Activated CD4-positive, alpha-beta memory T cell treated with anti-CD3 and anti-CD28 coated beads for 36 hours (primary cell): ENCODE data around the gene CCDC47. TPM values are rescaled to one million over a fixed set of nuclear protein-coding genes. Genes with fewer than 3 reads are reported as not detected.
"Not testable (repeated sequence)": the region's sequence is repeated elsewhere in the genome, so short reads cannot be mapped to it uniquely, and the experiment has no call there.

Experiments used
- CTCF ChIA-PET: fragments of 350-600 bp; sonication (Branson Sonifier 250); formaldehyde crosslinking; loops from one replicate; lab custom pipeline; 2021; ENCODE audit warnings: antibody characterized with exemption, inconsistent platforms; lab: Charles Lee
- POLR2A ChIA-PET: fragments of 350-600 bp; sonication (Branson Sonifier 250); formaldehyde crosslinking; loops from one replicate; lab custom pipeline; 2021; ENCODE audit warnings: antibody characterized with exemption; lab: Charles Lee
- DNase-seq: peaks from one replicate; pipeline ENCODE4 v3.0.0-alpha.2; 2020
- H3K27ac Mint-ChIP-seq: one replicate; pipeline ENCODE4 v1.8.0; 2021; ENCODE audit warnings: mixed read lengths
- H3K27me3 Mint-ChIP-seq: one replicate; pipeline ENCODE4 v1.8.0; 2021; ENCODE audit warnings: mixed read lengths
- H3K36me3 Mint-ChIP-seq: one replicate; pipeline ENCODE4 v1.8.0; 2021; ENCODE audit warnings: mixed read lengths
- H3K4me1 Mint-ChIP-seq: one replicate; pipeline ENCODE4 v1.8.0; 2021; ENCODE audit warnings: low read depth, mixed read lengths
- H3K4me3 Mint-ChIP-seq: one replicate; pipeline ENCODE4 v1.8.0; 2021; ENCODE audit warnings: mild to moderate bottlenecking, mixed read lengths
- H3K9me3 Mint-ChIP-seq: one replicate; pipeline ENCODE4 v1.8.0; 2021; ENCODE audit warnings: mixed read lengths
- intact Hi-C: fragments of 100-400 bp; cut with micrococcal nuclease; formaldehyde crosslinking; loops from one replicate; pipeline ENCODE4 v1.15.1; 2023
- total RNA-seq, 2 experiments: library from RNA; stranded (reverse); gene quantifications; one replicate each; pipeline ENCODE4 v1.2.3, GENCODE V29; 2021

CCDC47 gene
- total RNA-seq, 2 experiments from 2014 or later: 57.6 to 60.5 TPM

- ChIA-PET CTCF (interaction anchor here (1.1 kb wide), 1 partner anchor 21 kb away, joined by 3 read pairs; no protein-coding TSS in a partner anchor), POLR2A (no interaction called here)
- DNase-seq: no peak
- Mint-ChIP-seq H3K27ac (no peak overlapping the region), H3K27me3 (no peaks in the 10 kb centered on the region), H3K36me3 (peaks cover 59% of the 10 kb centered on the region), H3K9me3 (no peaks in the 10 kb centered on the region), H3K4me1 (peaks cover 8% of the 10 kb centered on the region), H3K4me3 (no peak overlapping the region)
- intact Hi-C loops: no loop called here
Observed at GRCh38 chr17:63805591-63805990, 32.2 kb upstream of the CCDC47 start.

DNA sequence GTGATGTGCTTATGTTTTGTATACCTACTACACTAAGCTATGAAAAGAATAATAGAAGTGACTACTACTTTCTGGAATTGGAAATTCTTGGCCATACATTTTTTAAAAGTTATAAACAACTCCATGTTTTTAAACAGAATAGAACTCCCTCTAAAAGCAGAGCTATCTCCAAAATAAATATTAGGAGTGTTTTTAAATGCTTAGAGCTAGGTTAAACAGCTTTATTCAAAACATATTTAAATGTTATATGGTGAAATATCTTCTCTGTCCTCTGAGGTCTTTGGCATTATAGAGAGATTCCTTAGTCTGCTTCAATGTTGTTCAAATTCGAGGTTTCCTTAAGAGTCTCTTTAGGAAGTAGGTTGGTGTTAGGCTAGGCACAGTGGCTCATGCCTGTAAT is 30.9 kb upstream of the CCDC47 start:
- peaks cover 8% of the 10 kb centered on the region for H3K4me1 Mint-ChIP-seq
- peaks cover 58% of the 10 kb centered on the region for H3K36me3 Mint-ChIP-seq
- ChIA-PET CTCF (interaction anchor here (0.7 to 1.5 kb wide), 3 partner anchors 14 to 30 kb away, joined by 3 to 6 read pairs (median 3); no protein-coding TSS in a partner anchor), POLR2A (interaction anchor here (1.1 kb wide), 1 partner anchor 54 kb away, joined by 6 read pairs; no protein-coding TSS in a partner anchor)
- no peaks in the 10 kb centered on the region for H3K27me3 Mint-ChIP-seq
- H3K4me3 Mint-ChIP-seq: no peak overlapping the region
- no peaks in the 10 kb centered on the region for H3K9me3 Mint-ChIP-seq
- intact Hi-C loops: no loop called here
- H3K27ac Mint-ChIP-seq: no peak overlapping the region
- DNase-seq: no peak

DNA sequence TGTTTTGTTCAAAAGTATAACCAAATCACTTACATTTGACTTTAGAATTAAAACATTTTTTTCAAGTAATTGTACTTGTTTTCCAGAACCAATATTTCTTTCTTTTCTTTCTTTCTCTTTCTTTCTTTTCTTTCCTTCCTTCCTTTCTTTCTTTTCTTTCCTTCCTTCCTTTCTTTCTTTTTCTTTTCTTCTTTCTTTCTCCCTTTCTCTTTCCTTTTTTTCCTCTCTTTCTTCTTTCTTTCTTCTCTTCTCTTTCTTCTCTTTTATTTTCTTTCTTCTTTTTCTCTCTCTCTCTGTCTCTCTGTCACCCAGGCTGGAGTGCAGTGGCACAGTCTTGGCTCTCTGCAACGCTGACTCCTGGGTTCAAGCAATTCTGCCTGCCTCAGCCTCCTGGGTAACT is 27.4 kb upstream of the CCDC47 start:
- CTCF ChIA-PET: interaction anchor here (1.5 kb wide), 1 partner anchor 34 kb away, joined by 4 read pairs; no protein-coding TSS in a partner anchor
- intact Hi-C loops: no loop called here
- no peak for DNase-seq
- H3K27ac Mint-ChIP-seq: no peak overlapping the region
- H3K4me1 Mint-ChIP-seq: no peaks in the 10 kb centered on the region
- peaks cover 54% of the 10 kb centered on the region for H3K36me3 Mint-ChIP-seq
- POLR2A ChIA-PET: no interaction called here
- H3K4me3 Mint-ChIP-seq: no peak overlapping the region
- no peaks in the 10 kb centered on the region for H3K27me3 Mint-ChIP-seq
- H3K9me3 Mint-ChIP-seq: no peaks in the 10 kb centered on the region

- no peak overlapping the region for H3K4me3 Mint-ChIP-seq
- ChIA-PET POLR2A (interaction anchor here (1.0 to 1.5 kb wide), 2 partner anchors 18 to 30 kb away, joined by 3 read pairs; no protein-coding TSS in a partner anchor), CTCF (no interaction called here)
- H3K9me3 Mint-ChIP-seq: no peaks in the 10 kb centered on the region
- peaks cover 56% of the 10 kb centered on the region for H3K36me3 Mint-ChIP-seq
- H3K27me3 Mint-ChIP-seq: no peaks in the 10 kb centered on the region
- intact Hi-C loops: no loop called here
- no peaks in the 10 kb centered on the region for H3K4me1 Mint-ChIP-seq
- H3K27ac Mint-ChIP-seq: no peak overlapping the region
- DNase-seq: no peak
Observed at GRCh38 chr17:63798572-63799106, 25.2 kb upstream of the CCDC47 start.

DNA sequence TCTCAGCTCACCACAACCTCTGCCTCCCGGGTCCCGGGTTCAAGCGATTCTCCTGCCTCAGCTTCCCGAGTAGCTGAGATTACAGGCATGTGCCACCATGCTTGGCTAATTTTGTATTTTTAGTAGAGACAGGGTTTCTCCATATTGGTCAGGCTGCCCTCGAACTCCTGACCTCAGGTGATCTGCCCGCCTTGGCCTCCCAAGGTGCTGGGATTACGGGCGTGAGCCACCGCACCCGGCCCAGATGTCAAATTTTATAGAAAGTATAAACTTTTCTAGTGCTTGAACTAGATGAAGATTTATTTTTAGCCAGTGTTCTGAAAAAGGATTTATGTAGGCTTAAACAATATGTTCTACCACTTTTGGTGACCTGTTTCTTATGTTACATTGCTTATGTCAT is 23.0 kb upstream of the CCDC47 start:
- CTCF ChIA-PET: interaction anchor here (0.6 kb wide), 1 partner anchor 233 kb away, joined by 3 read pairs; no protein-coding TSS in a partner anchor
- DNase-seq, H3K9me3 Mint-ChIP-seq, H3K4me3 Mint-ChIP-seq, intact Hi-C loops, H3K4me1 Mint-ChIP-seq, H3K27me3 Mint-ChIP-seq, POLR2A ChIA-PET, H3K27ac Mint-ChIP-seq: not testable (repeated sequence)
- H3K36me3 Mint-ChIP-seq: peaks cover 57% of the 10 kb centered on the region

DNA sequence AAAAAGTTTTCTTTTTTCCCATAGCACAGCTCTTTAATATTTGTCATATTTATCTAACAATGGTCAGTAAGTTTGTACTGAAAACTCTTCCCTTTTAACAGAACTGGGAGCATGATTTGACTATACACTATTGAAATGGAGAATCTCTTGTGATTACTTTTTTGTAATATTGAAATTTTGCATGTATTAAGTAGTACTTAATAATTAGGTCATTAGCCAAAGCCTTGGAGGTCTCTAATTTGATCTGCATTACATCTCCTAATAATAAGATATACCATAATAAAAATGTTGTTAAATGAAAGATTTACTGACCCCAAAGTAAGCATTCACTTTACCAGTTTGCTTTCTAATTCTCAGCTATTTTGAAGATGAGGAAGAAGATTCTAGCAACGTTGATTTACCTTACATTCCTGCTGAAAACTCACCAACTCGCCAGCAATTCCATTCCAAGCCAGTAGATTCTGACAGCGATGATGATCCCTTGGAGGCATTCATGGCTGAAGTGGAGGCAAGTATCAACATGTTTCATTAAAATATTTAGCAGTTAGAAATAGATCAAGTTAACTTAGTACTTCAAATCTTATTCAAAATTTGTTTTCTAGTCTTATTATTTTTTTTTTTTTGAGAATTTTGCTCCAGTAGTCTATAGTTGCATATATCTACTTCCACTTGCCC is 18.8 kb upstream of the CCDC47 start:
- POLR2A ChIA-PET: no interaction called here
- Mint-ChIP-seq H3K9me3 (no peaks in the 10 kb centered on the region), H3K4me3 (no peak overlapping the region), H3K27ac (no peak overlapping the region), H3K36me3 (peaks cover 42% of the 10 kb centered on the region), H3K27me3 (no peaks in the 10 kb centered on the region), H3K4me1 (no peaks in the 10 kb centered on the region)
- DNase-seq: no peak
- intact Hi-C loops: no loop called here
- CTCF ChIA-PET: interaction anchor here (0.6 to 0.9 kb wide), 2 partner anchors 17 to 82 kb away, joined by 3 read pairs; no protein-coding TSS in a partner anchor

DNA sequence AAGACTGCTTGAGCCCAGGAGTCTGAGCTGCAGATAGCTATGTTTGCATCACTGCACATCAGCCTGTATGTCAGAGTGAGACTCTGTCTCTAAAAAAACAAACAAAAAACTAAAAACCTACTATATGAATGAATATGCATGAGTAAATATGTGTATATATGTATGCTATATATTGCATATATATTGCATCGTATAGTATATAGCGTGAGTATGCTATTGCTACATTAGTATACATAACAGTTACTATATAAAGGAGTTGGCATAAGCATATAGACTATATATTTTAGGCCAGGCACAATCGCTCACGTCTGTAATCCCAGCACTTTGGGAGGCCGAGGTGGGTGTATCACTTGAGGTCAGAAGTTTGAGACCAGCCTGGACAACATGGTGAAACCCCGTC is 16.7 kb upstream of the CCDC47 start:
- Mint-ChIP-seq H3K4me3 (no peak overlapping the region), H3K36me3 (peaks cover 30% of the 10 kb centered on the region), H3K4me1 (peaks cover 2% of the 10 kb centered on the region), H3K27me3 (no peaks in the 10 kb centered on the region), H3K9me3 (no peaks in the 10 kb centered on the region), H3K27ac (no peak overlapping the region)
- intact Hi-C loops: no loop called here
- DNase-seq: no peak
- ChIA-PET CTCF (interaction anchor here (0.9 to 1.0 kb wide), 2 partner anchors 14 to 15 kb away, joined by 3 read pairs; no protein-coding TSS in a partner anchor), POLR2A (no interaction called here)

- POLR2A ChIA-PET: interaction anchor here (0.7 to 0.9 kb wide), 2 partner anchors 13 to 45 kb away, joined by 3 to 4 read pairs; no protein-coding TSS in a partner anchor
Observed at GRCh38 chr17:63786971-63787711, 13.7 kb upstream of the CCDC47 start.

DNA sequence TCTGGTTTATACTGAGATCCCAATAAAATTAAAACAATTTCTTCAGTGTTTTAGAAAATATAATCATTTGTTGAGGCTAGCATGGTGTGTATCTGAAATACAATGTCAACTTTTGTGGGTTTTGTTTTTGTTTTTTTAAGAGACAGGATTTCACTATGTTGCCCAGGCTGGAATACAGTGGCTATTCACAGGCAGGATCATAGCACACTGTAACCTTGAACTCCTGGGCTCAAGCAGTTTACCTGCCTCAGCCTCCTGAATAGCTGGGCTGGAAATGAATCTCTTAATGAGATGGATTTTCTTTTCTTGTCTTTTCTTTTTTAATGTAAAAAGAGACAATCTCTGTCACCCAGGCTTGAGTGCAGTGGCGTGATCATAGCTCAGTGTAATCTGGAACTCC is 12.7 kb upstream of the CCDC47 start:
- POLR2A ChIA-PET: no interaction called here
- Mint-ChIP-seq H3K4me3 (no peak overlapping the region), H3K27me3 (no peaks in the 10 kb centered on the region), H3K9me3 (no peaks in the 10 kb centered on the region), H3K4me1 (peaks cover 28% of the 10 kb centered on the region), H3K36me3 (peaks cover 12% of the 10 kb centered on the region), H3K27ac (no peak overlapping the region)
- no peak for DNase-seq
- CTCF ChIA-PET: interaction anchor here (1.1 kb wide), 2 partner anchors 24 to 361 kb away, joined by 3 read pairs; no protein-coding TSS in a partner anchor
- intact Hi-C loops: no loop called here

More at GRCh38 chr17:63786971-63787711, 13.7 kb upstream of the CCDC47 start:
- peaks cover 14% of the 10 kb centered on the region for H3K36me3 Mint-ChIP-seq
- no peak overlapping the region for H3K4me3 Mint-ChIP-seq
- intact Hi-C loops: no loop called here
- H3K27ac Mint-ChIP-seq: no peak overlapping the region
- CTCF ChIA-PET: interaction anchor here (1.1 kb wide), 1 partner anchor 362 kb away, joined by 3 read pairs; no protein-coding TSS in a partner anchor
- no peak for DNase-seq
- H3K9me3 Mint-ChIP-seq: no peaks in the 10 kb centered on the region
- H3K27me3 Mint-ChIP-seq: no peaks in the 10 kb centered on the region
- peaks cover 25% of the 10 kb centered on the region for H3K4me1 Mint-ChIP-seq

- intact Hi-C loops: no loop called here
- Mint-ChIP-seq H3K4me1 (peaks cover 33% of the 10 kb centered on the region), H3K4me3 (no peak overlapping the region), H3K36me3 (peaks cover 12% of the 10 kb centered on the region), H3K27ac (no peak overlapping the region), H3K9me3 (no peaks in the 10 kb centered on the region), H3K27me3 (no peaks in the 10 kb centered on the region)
- CTCF ChIA-PET: interaction anchor here (1.1 kb wide), 1 partner anchor 24 kb away, joined by 3 read pairs; no protein-coding TSS in a partner anchor
- POLR2A ChIA-PET: interaction anchor here (2.0 kb wide), 1 partner anchor 43 kb away, joined by 6 read pairs; the partner anchor contains the start of gene STRADA
- no peak for DNase-seq
Observed at GRCh38 chr17:63785556-63785955, 12.2 kb upstream of the CCDC47 start.

DNA sequence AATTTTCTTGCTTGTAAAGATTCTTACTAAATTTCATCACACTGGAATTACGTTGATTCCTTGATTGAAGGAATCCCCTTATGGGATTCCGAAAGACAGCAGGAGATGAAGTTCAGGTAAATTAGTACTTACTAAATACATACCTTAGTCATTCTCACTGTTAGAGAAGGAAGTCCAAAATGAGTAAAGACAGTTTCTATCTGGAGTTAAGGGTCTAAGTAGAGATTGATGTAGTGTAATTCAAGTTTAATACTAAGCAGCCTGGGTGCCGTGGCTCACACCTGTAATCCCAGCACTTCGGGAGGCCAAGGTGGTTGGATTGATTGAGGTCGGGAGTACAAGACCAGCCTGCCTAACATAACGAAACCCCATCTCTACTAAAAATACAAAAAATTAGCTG is 10.1 kb upstream of the CCDC47 start:
- H3K4me3 Mint-ChIP-seq: no peak overlapping the region
- no peaks in the 10 kb centered on the region for H3K9me3 Mint-ChIP-seq
- DNase-seq: peak; percentile 24
- ChIA-PET CTCF (interaction anchor here (0.6 to 1.5 kb wide), 3 partner anchors 9 to 156 kb away, joined by 3 to 4 read pairs (median 3); partner anchors contain the start of genes CCDC47 and DDX42), POLR2A (interaction anchor here (0.8 to 2.9 kb wide), 3 partner anchors 9 to 60 kb away, joined by 4 to 16 read pairs (median 6); partner anchors contain the start of genes CCDC47, DDX42 and STRADA)
- H3K27ac Mint-ChIP-seq: peak overlapping the region; percentile 14
- peaks cover 17% of the 10 kb centered on the region for H3K36me3 Mint-ChIP-seq
- H3K27me3 Mint-ChIP-seq: no peaks in the 10 kb centered on the region
- peaks cover 48% of the 10 kb centered on the region for H3K4me1 Mint-ChIP-seq
- intact Hi-C loops: no loop called here
